HG03139 (cell line): ENCODE measurements around the gene ANKS1B.
"Not testable (repeated sequence)": the region's sequence is repeated elsewhere in the genome, so short reads cannot be mapped to it uniquely, and the experiment has no call there.

Experiments
- ATAC-seq: cut with Tn5 transposase; IDR thresholded peaks from one replicate; pipeline ENCODE4 v1.9.1; 2021; ENCODE audit not compliant: unreplicated experiment

ANKS1B gene

GRCh38 chr12:99879439-99879838 lies 105.3 kb downstream of the ANKS1B start:
- ATAC-seq: no peak

GRCh38 chr12:99875081-99875480 lies 109.7 kb downstream of the ANKS1B start:
- no peak for ATAC-seq

GRCh38 chr12:99870085-99870484 lies 114.7 kb downstream of the ANKS1B start:
- ATAC-seq: no peak

GRCh38 chr12:99861731-99862130 lies 123.0 kb downstream of the ANKS1B start:
- no peak for ATAC-seq

DNA sequence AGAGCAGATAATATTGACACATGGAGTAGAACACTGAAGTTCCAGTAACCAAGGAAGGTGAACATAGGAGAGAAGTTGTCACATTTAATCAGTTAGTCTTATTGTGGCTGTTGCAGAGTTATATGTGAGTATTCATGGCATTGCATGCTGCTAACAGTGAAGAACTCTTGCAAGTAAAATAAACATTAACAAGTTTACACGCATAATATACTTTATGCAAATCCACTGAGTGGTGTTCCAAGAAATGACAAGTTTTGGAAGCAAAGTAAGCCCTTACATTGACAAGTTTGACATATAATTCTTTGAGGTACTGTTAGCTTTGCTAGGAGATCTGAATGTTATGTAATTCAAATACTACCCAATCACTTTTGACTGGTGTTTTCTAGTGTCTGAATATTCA lies 125.6 kb downstream of the ANKS1B start:
- no peak for ATAC-seq

DNA sequence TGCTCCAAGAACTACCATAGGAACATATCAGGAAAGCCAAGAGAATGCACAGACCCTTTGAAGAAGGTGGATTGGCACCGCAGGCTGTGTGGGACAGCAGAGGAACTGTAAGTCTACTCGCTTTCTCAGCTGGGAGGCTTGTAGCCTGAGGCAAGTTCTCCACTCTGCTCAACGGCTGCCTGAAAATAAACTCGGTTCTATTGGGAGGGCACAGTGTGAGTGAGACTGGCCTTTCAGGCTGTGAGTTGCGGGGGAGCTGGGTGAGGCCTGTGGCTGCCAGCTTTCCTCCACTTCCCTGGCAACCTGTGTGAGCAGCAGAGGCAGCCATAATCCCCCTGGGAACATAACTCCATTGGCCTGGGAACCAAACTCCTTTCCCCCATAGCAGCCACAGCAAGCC lies 132.1 kb downstream of the ANKS1B start:
- no peak for ATAC-seq

- no peak for ATAC-seq
These were observed 136.8 kb downstream of the ANKS1B start for GRCh38 chr12:99847936-99848335.

DNA sequence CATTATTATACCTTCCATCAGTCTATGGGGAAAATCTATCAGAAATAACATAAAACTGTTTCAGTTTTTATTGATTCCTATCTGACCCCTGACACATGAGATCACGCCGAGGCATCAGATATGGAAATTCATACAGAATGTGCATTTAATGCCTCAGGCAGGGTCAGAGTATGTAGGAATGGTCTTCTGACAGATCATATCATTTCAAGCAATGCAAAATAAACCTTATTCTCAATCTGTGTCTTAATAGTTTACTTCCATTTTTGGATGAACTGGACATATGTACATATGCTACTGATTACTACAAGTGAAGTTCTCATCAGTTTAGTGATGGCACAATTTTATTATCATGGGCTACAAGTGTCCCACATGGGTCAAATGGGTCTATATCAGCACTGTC lies 150.0 kb downstream of the ANKS1B start:
- no peak for ATAC-seq

GRCh38 chr12:99833397-99833796 lies 151.3 kb downstream of the ANKS1B start:
- no peak for ATAC-seq

DNA sequence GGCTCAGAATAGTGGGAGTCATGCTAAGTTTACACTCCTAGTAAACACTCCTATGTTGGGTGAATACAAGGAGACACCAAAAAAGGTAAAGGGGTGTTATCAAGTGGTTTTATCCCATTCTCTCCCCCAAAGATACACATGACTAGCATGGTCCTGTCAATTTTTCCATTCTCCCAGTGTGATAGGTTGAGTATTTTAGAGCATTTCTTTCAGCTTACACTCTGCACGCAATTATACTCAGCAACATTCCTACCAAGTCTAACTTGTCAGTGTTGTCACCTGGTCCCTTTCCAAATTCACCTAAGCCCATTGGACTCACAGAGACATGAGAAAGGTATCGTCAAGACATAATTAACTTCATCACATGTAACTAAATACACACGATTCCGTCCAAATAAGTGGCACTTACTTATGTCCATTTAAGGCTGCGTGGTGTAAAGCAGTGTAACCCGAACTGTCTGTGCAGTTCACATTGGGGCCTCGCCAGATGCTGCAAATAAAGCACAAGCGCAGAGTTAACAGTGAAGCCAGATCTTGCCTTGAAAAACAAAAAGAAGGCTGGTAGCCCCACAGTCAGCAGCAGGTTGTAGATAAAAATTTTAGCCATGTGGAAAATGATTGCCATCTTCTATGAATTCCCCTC lies 159.7 kb downstream of the ANKS1B start:
- no peak for ATAC-seq

- ATAC-seq: no peak
These were observed 162.5 kb downstream of the ANKS1B start for GRCh38 chr12:99822273-99822672.

DNA sequence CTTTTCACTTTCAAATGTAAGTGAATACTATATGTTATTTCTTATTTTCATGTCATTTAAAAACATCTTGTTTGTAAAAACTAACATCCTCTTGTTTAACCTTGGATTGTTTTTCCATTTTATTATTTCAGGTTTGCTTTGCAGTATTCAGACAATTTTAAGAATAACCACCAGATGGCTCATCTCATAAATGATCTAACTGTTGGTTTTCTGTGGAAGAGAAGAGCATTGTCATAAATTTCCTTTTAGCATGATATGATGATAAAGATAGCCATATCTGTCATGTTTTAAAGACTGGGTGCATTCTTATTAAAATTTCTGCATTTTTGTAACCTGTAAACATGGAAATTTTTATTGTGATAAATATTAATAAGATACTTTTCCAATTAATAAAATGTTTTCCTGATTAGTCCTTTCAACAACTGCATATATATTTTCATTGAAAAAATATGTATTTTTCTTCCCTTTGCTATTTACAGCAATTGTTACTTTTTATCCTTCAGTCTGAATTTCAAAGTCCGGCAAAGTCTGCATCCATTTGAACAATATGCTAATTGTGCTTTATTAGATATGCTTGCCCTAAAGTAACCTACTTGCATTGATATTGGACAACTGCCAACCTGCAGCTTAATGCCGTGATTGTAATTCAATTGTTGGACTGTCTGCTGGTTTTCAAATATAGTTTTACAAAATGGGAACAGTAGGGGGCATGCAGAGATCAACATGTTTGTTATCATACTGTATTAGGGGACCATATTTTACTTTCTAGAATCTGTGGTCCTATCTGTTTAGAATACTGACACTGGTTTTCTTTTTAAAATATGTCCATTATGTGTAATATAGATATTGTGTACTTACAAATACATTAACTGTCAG lies 173.8 kb downstream of the ANKS1B start:
- ATAC-seq: no peak

GRCh38 chr12:99809909-99810308 lies 174.8 kb downstream of the ANKS1B start:
- no peak for ATAC-seq

DNA sequence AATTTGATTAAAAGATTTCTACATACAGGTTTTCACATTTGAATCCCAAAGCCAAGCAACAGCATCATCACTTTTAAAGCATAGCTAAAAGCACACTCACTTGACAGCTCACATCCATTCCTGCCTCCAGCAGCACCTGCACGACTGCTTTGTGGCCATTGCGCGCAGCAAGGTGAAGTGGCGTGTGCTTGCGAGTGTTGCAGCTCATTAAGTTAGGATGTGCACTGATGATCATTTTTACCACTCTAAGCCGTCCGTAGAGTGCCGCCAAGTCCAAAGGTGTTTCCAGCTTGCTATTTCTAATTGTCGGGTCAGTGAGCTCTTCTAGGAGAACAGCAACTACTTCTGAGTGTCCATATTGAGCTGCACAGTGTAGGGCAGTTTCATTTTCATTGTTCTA lies 178.4 kb downstream of the ANKS1B start:
- no peak for ATAC-seq

DNA sequence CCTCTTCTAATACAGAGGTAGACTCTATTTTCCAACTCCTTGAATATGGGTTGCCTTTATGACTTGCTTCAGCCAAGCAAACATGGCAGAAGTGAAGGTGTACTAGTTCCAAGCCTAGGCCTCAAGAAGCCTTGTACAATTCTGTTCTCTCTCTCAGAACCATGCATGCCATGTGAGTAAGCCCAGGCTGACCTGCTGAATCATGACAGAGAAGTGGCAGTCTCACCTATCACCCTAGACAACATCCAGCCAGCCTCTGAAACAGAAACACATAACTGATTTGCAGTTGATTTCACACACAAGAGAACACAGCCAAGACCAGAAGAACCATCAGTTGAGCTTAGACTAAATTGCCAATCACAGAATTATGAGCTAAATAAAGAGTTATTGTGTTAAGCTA lies 180.0 kb downstream of the ANKS1B start:
- ATAC-seq: no peak

DNA sequence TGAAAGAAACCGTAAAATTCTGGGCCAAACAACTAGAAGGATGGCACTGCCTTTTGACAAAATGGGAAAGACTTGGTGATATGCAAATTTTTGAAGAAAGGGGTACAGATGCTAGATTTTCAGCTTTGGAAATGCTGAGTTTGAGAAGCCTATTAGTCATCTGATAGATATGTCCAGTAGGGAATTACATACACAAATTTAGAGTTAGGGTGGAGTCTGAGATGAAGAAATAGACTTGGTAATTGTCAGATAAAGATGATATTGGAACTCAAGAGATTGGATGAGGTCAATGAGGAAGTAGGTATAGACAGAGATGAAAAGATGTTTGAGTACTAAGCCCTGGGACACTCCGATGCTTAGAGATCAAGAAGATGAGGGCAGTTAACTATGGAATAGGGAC lies 184.1 kb downstream of the ANKS1B start:
- ATAC-seq: no peak

DNA sequence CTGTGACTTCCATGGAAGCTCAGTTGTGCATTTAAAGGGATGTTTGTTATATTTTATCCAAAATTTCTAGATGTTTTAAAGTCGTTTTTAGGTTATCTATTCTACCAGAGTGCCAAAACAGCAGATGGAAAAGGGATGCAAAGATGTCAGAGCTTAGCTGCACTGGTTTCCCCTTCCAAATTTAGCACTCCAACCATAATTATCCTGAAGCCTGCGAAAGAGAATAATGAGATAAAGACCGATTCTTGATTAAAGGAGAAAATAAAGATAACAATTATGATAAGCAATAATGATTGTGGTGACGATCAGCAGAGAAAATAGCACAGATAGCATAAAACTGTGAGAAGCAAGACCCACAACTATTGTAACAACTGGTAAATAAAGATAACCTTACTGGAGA lies 186.8 kb downstream of the ANKS1B start:
- ATAC-seq: not testable (repeated sequence)

- no peak for ATAC-seq
These were observed 201.3 kb downstream of the ANKS1B start for GRCh38 chr12:99783421-99783820.

DNA sequence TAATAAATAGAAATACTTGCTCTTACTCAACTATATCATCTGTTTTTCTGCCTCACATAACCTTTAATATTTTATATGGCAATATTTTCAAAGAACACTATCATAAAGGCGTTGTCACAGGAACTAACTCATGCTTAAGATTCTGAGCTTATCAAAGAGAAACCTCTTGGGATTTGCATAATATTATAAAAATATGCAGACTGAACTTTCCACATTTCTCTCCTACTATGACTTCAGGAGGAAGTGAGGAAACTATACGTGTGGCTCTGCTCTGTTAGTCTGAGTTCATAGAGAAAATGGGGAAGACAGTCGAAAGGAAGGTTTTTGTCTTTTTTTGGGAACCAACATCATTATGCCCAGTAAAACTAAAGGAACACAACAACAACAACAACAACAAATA lies 212.5 kb downstream of the ANKS1B start:
- no peak for ATAC-seq

DNA sequence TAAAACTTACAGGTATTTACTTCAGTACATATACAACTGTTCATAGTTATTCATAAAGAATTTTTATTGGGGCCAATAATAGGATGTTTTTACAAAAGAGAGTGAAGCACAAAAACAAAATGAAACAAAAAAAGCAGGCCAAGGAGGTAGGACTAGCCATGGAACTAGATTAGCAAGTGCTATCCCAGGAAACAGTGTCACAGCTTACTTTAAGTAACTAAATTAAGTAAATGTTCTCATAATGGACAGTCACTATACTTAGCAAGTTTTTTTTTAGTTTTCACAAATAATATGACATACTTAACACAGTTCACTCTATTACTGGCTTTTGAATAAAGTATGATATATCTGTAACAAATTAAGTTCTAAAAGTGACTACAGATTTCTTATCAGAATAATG lies 213.1 kb downstream of the ANKS1B start:
- ATAC-seq: no peak

DNA sequence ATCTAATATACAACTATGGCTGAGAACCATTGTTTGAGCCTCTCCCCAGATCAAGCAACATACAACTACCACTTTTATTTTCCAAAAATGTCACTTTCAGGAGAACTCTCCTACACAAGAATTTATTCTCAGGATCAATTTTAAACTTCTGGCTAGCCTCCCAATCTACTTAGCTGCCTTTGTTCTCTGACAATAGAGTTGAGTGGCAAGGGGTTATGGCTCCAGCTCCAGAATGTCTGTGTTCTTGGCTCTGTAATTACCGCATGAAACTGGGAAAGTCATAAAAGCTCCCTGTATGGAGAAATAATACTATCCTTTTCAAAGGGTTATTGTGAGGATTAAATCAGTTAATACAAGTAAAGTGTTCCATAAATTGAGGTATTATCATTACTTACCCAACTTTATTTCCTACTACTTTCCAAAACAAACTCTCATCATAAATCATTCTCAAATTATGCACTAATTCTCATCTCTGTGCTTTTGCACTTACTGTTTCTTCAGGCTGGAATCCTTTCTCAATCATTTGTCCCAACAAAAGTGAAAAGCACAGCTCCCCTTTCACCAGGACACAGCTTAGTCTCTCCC lies 215.2 kb downstream of the ANKS1B start:
- no peak for ATAC-seq

- ATAC-seq: no peak
These were observed 216.0 kb downstream of the ANKS1B start for GRCh38 chr12:99768758-99769157.
